Suppressor macrophage (primary cell): Measurements from ENCODE around the gene INPP4B.

ENCODE experiments used
- DNase-seq, 4 experiments: peaks; one replicate each; pipeline ENCODE4 v3.0.0-alpha.2; 2020 to 2022
- total RNA-seq, 17 experiments: gene quantifications; one replicate each; lab custom pipeline; 2026; ENCODE audit warnings: mixed read lengths in 6 of 17, inconsistent platforms in 3 of 17; lab: John Stamatoyannopoulos, UW

Gene INPP4B
- total RNA-seq, result 0.71 to 13.7 (median 5.6) reads per million in 17 experiments

DNA sequence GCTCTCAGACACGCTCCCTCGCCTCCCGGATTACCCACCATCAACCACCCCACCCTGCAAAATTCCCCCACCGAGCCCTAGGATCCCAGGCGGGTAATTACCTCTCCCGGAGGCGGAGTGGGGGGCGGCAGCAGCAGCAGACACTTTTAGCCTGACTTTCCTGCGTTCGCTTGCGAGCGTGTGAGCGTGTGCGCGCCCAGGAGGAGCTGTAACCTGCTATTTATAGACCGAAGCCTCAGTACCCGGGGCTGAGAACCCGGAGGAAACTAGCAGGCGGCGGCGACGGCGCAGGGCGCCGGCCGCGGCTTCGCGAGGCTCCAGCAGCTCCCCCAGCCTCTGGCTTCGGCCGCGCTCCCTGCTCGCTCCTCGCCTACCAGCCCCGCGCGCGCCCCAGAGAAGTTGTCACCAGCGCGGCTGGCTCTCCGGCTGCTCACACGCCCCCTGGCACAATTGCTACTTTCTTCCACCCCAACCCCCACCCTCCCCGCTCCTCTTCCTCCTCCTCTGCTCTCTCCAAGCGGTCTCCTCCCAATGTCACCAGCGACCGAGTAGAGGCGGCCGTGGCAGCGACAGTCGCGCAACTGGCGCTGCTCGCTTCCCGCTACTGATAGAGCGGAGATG lies at the start of gene INPP4B:
INPP4B (minus strand) TSS at position 194 of the 621 bp plus-strand sequence.
- DNase-seq, result peak; percentile 6 to 62 (median 36)

DNA sequence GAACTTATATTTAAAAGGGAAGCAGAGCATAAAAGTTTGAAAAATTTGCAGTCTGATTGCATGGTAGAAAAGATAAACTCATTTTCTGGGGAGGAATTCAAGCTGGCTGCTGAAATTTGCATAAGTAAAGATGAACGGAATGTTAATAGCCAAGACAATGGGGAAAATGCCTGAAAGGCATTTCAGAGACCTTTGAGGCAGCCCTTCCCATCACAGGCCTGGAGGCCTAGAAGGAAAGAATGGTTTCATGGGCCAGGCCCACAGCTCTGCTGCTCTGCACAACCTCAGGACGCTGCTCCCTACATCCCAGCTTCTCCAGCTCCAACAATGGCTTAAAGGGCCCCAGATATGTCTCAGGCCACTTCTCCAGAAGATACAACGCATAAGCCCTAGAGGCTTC lies 46.9 kb upstream of the INPP4B start:
- DNase-seq, result no peak

GRCh38 chr4:142886566-142886965 lies 40.5 kb upstream of the INPP4B start:
- DNase-seq, result no peak

DNA sequence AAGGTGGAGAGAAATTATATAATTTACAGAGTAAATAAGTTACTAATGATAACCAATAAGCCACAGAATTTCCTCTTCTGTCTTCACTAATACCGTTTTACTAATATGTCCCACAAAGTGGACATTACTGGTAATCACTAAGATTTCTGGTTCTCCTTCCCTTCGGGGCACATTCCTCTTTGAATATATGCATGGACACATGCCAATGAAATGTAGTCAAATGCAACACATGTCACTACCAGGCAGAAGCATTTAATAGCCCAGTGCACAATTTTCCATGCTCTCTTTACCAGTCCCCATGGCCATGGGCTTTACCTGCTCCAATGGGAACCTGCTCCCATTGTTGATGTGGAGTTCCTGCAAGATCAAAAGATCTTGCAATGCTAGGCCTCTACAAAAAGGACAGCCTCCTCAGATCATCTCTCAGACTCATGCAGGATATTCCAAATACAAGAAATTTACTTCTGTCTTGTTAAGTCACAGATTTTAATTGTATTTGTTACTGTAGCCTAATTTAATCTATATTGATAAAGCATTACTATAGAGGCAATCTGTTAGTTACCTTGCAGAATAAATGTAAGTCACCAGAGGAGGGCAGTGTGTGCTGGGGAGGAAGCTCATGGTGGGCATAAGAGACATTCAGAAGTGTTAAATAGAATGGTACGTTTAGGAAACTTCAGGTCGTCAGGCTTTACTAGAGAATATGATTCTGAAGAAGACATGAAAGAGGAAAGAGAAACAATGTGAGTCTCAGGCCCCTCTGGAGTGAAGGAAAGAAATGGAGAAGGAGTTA lies 37.1 kb upstream of the INPP4B start:
- DNase-seq, result peak in 3 of 4 experiments; percentile 9 to 40 (median 36)

DNA sequence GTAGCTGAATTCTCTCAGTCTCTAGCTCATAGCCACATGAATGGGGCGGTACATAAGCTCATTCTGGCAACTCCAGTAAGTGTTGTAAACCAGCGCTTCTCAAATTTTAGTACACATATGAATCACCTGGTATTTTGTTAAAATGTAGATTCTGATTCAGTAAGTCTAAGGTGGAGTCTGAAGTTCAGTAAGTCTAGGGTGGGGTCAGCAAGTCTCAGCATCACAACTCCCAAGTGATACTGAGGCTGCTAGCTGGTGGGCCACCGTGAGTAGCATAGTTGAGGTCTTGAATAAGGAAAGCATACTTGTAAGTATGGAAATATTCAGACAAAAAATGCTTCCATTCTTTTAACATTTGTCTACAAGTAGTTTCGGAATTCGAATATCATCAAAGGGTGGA lies 36.1 kb upstream of the INPP4B start:
- DNase-seq, result no peak

DNA sequence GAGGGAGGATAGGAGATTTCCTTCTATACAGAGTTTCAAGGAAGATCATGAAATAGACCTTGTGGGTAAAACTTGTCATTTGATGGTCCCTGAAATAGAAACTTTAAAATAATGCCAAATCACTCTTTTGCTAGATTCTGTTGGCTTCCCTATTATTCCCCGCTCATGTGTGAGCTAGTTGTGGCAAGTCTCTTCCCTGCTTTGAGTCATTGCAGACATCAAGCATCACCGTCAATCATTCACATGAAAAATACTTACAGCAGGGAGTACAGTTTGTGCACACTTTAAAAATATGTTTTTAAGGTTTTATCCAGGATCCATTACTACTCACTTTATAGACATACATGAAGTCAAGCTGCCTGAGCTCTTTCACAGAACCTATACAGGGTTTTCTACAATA lies 35.2 kb upstream of the INPP4B start:
- no peak for DNase-seq

DNA sequence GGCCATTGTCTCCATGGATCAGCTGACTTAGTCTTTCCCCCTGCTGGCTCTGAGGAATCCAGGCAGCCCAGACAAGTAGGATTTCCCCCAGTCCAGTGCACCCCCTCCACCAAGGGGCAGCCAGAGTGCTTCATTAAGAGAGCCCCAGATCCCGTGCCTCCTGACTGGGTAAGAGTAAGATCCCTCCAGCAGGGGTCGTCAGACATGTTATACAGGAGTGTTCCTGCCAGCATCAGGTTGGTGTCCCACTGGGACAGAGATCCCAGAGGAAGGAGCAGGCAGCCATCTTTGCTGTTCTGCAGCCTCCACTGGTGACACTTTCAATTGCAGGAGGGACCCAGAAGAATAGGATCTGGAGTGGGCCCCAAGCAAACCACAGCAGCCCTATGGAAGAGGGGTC lies 29.0 kb upstream of the INPP4B start:
- no peak for DNase-seq

DNA sequence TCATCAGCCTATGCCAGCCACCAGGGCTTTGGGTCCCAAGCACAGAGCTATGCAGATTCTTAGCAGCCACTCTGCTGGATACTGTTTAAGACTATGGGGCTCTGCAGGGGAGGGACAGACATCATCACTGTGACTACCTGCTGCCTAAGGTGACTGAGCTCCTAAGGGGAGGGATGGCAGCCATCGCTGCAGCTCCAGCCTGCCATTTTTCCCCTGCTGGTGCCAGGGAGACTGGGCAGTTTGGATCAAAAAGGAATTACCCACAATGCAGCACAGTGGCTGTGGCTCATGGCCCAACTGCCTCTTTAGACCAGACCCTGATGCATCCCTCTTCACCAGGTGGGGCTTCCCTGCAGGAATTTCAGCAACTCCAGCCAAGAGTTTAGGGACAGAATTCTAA lies 28.6 kb upstream of the INPP4B start:
- DNase-seq, result no peak

GRCh38 chr4:142866685-142867084 lies 20.6 kb upstream of the INPP4B start:
- DNase-seq, result no peak

- DNase-seq, result peak in 2 of 4 experiments; percentile 4 to 12
Observed at GRCh38 chr4:142861351-142861750, 15.2 kb upstream of the INPP4B start.

GRCh38 chr4:142858965-142859364 lies 12.9 kb upstream of the INPP4B start:
- DNase-seq, result no peak

DNA sequence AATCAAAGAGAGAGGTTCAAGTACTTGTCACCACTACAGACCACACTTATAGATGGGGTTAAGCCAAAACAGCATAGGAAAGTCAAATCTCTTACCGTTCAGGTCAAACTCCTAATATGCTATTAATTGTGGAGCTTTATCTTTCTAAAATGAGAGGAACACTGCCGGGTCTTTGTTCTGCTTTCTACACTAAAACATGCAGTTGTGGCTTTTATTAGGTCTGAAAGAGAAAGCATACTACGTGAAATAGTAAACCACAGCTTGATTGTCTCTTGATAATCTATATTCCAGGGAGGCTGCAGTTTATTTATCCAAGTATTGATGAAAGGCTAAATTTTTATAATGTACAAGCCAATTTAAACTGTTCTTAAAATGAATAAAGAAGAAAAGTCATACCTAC lies 12.3 kb upstream of the INPP4B start:
- no peak for DNase-seq

GRCh38 chr4:142856576-142856975 lies 10.5 kb upstream of the INPP4B start:
- no peak for DNase-seq

DNA sequence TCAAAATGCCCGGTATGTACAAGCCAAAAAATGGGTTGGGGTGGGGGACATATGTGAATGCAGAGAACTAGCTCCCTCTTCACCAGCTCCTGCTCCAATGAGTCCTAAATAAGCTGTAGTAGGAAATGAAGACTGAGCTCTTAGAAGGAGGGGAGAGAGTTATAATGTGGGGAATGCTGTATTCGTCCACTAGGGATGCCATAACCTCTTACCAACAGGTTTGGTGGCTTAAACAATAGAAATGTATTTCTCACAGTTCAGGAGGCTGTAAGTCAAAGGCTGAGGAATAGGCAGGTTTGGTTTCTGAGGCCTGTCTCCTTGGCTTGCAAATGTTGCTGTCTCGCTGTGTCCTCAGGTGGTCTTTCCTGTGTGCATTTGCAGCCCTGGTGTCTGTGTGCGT lies 4.4 kb upstream of the INPP4B start:
- no peak for DNase-seq

- peak in 1 of 4 experiments; percentile 7 for DNase-seq
Observed at GRCh38 chr4:142846729-142847596, 862 bp upstream of the INPP4B start.

GRCh38 chr4:142845293-142846107 lies 601 bp downstream of the INPP4B start:
- DNase-seq, result peak in 2 of 4 experiments; percentile 6 to 33

DNA sequence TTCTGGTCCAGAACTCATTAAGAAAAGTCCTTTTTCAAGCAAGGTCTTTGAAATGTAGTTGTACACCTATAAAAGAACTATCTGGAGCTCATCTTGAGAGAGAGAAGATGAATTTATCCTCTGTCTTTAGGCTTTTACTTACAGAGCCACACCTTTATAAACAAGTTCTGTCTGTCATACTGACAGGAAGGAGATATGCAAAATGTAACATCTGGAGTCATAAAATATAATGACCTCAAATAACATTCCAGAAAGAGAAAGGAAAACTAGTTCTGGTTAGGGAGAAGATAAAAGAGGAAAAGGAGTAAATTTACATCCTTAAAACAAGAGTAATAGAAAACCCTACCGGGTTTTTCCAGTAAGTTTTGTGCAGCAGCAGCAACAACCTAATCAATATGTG lies 1.3 kb downstream of the INPP4B start:
- DNase-seq, result no peak

- DNase-seq, result peak; percentile 33 to 69 (median 50)
Observed at GRCh38 chr4:142840516-142841123, 5.5 kb downstream of the INPP4B start.

- DNase-seq, result no peak
Observed at GRCh38 chr4:142838778-142839177, 7.3 kb downstream of the INPP4B start.

GRCh38 chr4:142832022-142832421 lies 14.1 kb downstream of the INPP4B start:
- DNase-seq, result no peak

- no peak for DNase-seq
Observed at GRCh38 chr4:142826503-142827241, 19.4 kb downstream of the INPP4B start.
